ENCODE data around the gene PCNX3.

DNA sequence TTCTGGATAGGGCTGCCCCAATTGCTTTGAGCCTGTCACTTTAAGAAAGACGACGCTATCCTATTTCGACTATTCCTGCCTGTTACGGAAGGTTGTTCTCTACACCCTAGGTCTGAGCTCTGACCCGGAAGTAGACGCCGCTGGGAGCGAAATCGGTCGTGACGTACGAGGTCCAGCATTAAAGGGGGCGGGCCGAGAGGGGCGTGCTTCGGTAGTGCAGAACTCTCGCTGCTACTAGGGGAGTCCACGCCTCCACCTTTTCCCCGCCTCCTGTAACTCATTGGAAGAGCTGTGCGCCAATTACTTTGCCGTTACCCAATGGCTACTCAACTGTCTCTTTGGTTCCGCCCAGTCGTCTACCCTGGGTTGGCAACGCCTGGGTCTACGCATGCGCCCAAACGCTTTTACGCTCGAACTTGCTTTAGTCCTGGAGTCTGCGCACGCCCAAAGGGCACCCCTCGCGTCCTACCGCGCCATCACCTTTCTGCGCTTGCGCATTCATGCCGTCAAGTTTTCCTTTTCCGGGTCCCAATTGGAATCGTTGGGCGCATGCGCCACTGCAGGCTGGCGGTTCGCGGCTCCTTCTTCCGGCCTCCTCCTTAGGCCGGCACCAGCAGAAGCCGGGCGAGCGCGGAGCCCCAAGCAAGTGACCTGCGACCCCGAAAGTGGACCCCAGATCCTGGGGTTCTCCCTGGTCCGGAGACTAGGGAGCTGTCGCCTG, at the start of gene PCNX3:
- TF ChIP-seq, protein P1, sequence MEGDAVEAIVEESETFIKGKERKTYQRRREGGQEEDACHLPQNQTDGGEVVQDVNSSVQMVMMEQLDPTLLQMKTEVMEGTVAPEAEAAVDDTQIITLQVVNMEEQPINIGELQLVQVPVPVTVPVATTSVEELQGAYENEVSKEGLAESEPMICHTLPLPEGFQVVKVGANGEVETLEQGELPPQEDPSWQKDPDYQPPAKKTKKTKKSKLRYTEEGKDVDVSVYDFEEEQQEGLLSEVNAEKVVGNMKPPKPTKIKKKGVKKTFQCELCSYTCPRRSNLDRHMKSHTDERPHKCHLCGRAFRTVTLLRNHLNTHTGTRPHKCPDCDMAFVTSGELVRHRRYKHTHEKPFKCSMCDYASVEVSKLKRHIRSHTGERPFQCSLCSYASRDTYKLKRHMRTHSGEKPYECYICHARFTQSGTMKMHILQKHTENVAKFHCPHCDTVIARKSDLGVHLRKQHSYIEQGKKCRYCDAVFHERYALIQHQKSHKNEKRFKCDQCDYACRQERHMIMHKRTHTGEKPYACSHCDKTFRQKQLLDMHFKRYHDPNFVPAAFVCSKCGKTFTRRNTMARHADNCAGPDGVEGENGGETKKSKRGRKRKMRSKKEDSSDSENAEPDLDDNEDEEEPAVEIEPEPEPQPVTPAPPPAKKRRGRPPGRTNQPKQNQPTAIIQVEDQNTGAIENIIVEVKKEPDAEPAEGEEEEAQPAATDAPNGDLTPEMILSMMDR (IDR thresholded peaks at IDR 0.05) = no peak
- no peak for TF ChIP-seq POLR2A (IDR thresholded peaks at IDR 0.05)
